Sigmoid colon (tissue), 4 donors: ENCODE results near the gene LCE1B.

Experiments
- POLR2A ChIP-seq, 2 donors: fragments of 450-650 bp; IDR thresholded peaks; one replicate each; pipeline ENCODE4 v1.6.1; 2016; ENCODE audit warnings: antibody characterized with exemption in 2 of 2, mild to moderate bottlenecking in 2 of 2, moderate library complexity in 2 of 2
- POLR2AphosphoS5 ChIP-seq, 4 donors: sonication (generic); formaldehyde crosslinking; IDR thresholded peaks; one replicate each; pipeline ENCODE4 v1.6.1; 2017; ENCODE audit warnings: antibody characterized with exemption in 4 of 4
- TF ChIP-seq, protein P1 (sequence below), 4 experiments: fragments of 450-650 bp in 3 of 4; fragments of 200-600 bp in 1 of 4; IDR thresholded peaks; one replicate each; pipeline ENCODE4 v1.5.1; 2016 to 2019; ENCODE audit warnings: antibody characterized with exemption in 4 of 4, mild to moderate bottlenecking in 3 of 4, moderate library complexity in 2 of 4

DNA sequence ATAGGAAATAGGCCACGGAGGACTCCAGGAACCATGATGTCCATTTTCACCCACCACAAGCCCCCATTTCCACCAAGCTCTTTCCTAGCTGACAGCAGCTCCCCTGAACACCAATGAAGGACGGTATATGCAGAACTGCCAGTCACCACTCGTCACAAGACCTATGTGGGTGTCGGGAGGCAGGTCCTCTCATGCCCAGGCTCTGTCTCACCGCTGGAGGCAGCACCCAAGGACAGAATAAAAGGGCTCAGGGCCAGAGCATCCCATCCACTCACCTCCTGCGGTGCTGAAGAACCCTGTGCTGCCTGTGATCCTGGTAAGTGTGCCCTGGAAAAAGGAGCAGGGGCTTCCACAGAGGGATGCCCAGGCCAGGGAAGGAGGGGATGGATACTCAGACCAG lies 36.9 kb upstream of the LCE1B start, which contains the start of gene LCE1F:
- TF ChIP-seq, protein P1, sequence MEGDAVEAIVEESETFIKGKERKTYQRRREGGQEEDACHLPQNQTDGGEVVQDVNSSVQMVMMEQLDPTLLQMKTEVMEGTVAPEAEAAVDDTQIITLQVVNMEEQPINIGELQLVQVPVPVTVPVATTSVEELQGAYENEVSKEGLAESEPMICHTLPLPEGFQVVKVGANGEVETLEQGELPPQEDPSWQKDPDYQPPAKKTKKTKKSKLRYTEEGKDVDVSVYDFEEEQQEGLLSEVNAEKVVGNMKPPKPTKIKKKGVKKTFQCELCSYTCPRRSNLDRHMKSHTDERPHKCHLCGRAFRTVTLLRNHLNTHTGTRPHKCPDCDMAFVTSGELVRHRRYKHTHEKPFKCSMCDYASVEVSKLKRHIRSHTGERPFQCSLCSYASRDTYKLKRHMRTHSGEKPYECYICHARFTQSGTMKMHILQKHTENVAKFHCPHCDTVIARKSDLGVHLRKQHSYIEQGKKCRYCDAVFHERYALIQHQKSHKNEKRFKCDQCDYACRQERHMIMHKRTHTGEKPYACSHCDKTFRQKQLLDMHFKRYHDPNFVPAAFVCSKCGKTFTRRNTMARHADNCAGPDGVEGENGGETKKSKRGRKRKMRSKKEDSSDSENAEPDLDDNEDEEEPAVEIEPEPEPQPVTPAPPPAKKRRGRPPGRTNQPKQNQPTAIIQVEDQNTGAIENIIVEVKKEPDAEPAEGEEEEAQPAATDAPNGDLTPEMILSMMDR (IDR thresholded peaks at IDR 0.05), result no peak
- TF ChIP-seq POLR2AphosphoS5 (IDR thresholded peaks at IDR 0.05) (no peak), POLR2A (IDR thresholded peaks at IDR 0.05) (no peak)
